Kidney epithelial cell (primary cell): ENCODE results near the gene DDX25. TPM values are rescaled to one million over a fixed set of nuclear protein-coding genes. Genes with fewer than 3 reads are reported as not detected.

Source experiments
- DNase-seq: peaks from one replicate; pipeline ENCODE4 v3.0.0-alpha.2; 2010; ENCODE audit warnings: low read depth
- H3K27me3 ChIP-seq: 2 replicates; pipeline ENCODE4 v1.6.0; 2011; ENCODE audit warnings: low read length; ENCODE audit not compliant: control insufficient read depth, insufficient read depth
- H3K36me3 ChIP-seq: 2 replicates; pipeline ENCODE4 v1.5.1; 2011; ENCODE audit warnings: low read length; ENCODE audit not compliant: control insufficient read depth, insufficient read depth
- H3K4me3 ChIP-seq: 2 replicates; pipeline ENCODE4 v1.5.1; 2011; ENCODE audit warnings: low read depth, mild to moderate bottlenecking, control low read depth, low read length
- total RNA-seq: library from RNA; depleted of rRNA; stranded (reverse); fragments of >200 nt; gene quantifications from 2 replicates; pipeline ENCODE4 v1.2.3, GENCODE V29; 2015
- TF ChIP-seq, protein P1 (sequence below): IDR thresholded peaks from 2 replicates; pipeline ENCODE4 v1.5.1; 2011; ENCODE audit warnings: mild to moderate bottlenecking, moderate library complexity, low read length, control low read depth, inconsistent platforms; ENCODE audit not compliant: insufficient read depth, poor library complexity, severe bottlenecking

DDX25 gene
- total RNA-seq, 1 donor from 2014 or later, result 1.5 TPM

GRCh38 chr11:125930076-125930450 lies 25.8 kb downstream of the DDX25 start:
- H3K27me3 ChIP-seq, result peaks cover 6% of the 10 kb centered on the region
- DNase-seq, result no peak
- TF ChIP-seq, protein P1, sequence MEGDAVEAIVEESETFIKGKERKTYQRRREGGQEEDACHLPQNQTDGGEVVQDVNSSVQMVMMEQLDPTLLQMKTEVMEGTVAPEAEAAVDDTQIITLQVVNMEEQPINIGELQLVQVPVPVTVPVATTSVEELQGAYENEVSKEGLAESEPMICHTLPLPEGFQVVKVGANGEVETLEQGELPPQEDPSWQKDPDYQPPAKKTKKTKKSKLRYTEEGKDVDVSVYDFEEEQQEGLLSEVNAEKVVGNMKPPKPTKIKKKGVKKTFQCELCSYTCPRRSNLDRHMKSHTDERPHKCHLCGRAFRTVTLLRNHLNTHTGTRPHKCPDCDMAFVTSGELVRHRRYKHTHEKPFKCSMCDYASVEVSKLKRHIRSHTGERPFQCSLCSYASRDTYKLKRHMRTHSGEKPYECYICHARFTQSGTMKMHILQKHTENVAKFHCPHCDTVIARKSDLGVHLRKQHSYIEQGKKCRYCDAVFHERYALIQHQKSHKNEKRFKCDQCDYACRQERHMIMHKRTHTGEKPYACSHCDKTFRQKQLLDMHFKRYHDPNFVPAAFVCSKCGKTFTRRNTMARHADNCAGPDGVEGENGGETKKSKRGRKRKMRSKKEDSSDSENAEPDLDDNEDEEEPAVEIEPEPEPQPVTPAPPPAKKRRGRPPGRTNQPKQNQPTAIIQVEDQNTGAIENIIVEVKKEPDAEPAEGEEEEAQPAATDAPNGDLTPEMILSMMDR, result no peak

GRCh38 chr11:125931116-125931515 lies 26.8 kb downstream of the DDX25 start:
- TF ChIP-seq, protein P1, result no peak
- no peak for DNase-seq
- Histone ChIP-seq H3K36me3 (no peaks in the 10 kb centered on the region), H3K4me3 (no peak overlapping the region), H3K27me3 (peaks cover 6% of the 10 kb centered on the region)

More at GRCh38 chr11:125930076-125930450, 25.8 kb downstream of the DDX25 start:
- H3K36me3 ChIP-seq, result no peaks in the 10 kb centered on the region
- no peak overlapping the region for H3K4me3 ChIP-seq

DNA sequence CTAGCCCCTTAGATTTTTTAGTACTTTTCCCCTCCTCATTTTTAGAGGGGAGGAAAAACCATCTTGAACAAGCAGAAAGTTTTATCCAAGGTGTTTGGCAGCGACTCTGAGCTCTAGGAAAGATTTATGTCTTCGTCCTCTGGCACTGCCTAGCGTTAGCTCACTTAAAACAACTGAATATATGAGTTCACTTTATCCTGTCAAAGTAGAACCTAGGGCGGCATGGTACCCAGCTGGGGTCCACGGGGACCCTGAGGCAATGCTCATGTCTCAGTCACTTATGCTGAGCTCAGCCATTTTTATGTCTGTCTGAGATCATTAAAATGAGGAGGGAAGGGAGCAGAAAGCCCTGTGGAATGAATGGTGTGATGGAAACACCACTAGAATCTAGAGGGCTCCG lies 27.4 kb downstream of the DDX25 start:
- Histone ChIP-seq H3K36me3 (no peaks in the 10 kb centered on the region), H3K27me3 (peaks cover 6% of the 10 kb centered on the region), H3K4me3 (no peak overlapping the region)
- TF ChIP-seq, protein P1, result no peak
- DNase-seq, result no peak

DNA sequence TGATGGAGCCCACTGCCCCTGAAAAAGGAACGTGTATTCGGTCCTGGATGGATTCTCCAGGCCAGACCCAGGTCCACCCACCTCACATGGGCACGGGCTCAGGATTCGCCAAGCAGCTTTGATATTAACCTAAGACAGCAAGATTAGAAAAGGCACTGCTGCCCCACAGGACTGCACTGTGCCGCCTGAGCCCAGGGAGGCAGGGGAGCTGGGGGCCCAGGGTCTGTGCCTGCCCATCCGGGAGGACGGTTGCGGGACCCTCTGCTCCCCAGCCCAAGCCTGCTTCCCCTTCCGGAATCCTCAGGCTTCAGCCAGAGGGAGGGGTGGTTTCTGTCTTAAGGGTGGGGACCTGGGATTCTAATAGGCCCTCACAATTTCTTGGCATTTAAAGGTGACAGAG lies 28.0 kb downstream of the DDX25 start:
- Histone ChIP-seq H3K4me3 (no peak overlapping the region), H3K36me3 (no peaks in the 10 kb centered on the region), H3K27me3 (peaks cover 6% of the 10 kb centered on the region)
- no peak for DNase-seq
- TF ChIP-seq, protein P1, result no peak

- no peak for DNase-seq
- TF ChIP-seq, protein P1, result no peak
- H3K36me3 ChIP-seq, result no peaks in the 10 kb centered on the region
- peaks cover 6% of the 10 kb centered on the region for H3K27me3 ChIP-seq
- H3K4me3 ChIP-seq, result no peak overlapping the region
These were observed 28.9 kb downstream of the DDX25 start for GRCh38 chr11:125933030-125933813.

GRCh38 chr11:125934473-125934872 lies 30.2 kb downstream of the DDX25 start:
- Histone ChIP-seq H3K4me3 (no peak overlapping the region), H3K36me3 (no peaks in the 10 kb centered on the region), H3K27me3 (peaks cover 5% of the 10 kb centered on the region)
- no peak for DNase-seq
- TF ChIP-seq, protein P1, result no peak
